CD14-positive monocyte (primary cell): ENCODE results near the gene RAB43. TPM values are rescaled to one million over a fixed set of nuclear protein-coding genes. Genes with fewer than 3 reads are reported as not detected.
"Not testable (repeated sequence)": the region's sequence is repeated elsewhere in the genome, so short reads cannot be mapped to it uniquely, and the experiment has no call there.

Experiments used
- DNase-seq, 3 donors: peaks; one replicate each; pipeline ENCODE4 v3.0.0-alpha.2; 2011 to 2022
- H2AFZ ChIP-seq: 2 replicates; pipeline ENCODE4 v1.6.0; 2012; ENCODE audit warnings: mild to moderate bottlenecking, low read depth, low read length, inconsistent platforms; ENCODE audit not compliant: insufficient read depth, poor library complexity, severe bottlenecking
- H3K27ac ChIP-seq, 2 donors: 1 replicate in 1 of 2; 2 replicates in 1 of 2; pipeline ENCODE4 v1.5.1; 2012 to 2013; ENCODE audit warnings: low read length in 2 of 2, control low read depth in 1 of 2, inconsistent platforms in 1 of 2, low read depth in 1 of 2, mild to moderate bottlenecking in 1 of 2
- H3K27me3 ChIP-seq, 2 donors: one replicate each; pipeline versions ENCODE4 v1.6.0 to v1.6.1; 2011 to 2013; ENCODE audit warnings: low read length in 2 of 2; ENCODE audit not compliant: control insufficient read depth in 2 of 2, insufficient read depth in 2 of 2
- H3K36me3 ChIP-seq, 2 donors: replicated peaks in 1 of 2; 1 replicate in 1 of 2; 2 replicates in 1 of 2; pipeline versions ENCODE4 v1.5.1 to v1.6.1; 2012 to 2013; ENCODE audit warnings: low read length in 2 of 2, control low read depth in 1 of 2, inconsistent platforms in 1 of 2, mild to moderate bottlenecking in 1 of 2; ENCODE audit not compliant: insufficient read depth in 2 of 2, control insufficient read depth in 1 of 2
- H3K4me1 ChIP-seq, 2 donors: 1 replicate in 1 of 2; 2 replicates in 1 of 2; pipeline versions ENCODE4 v1.5.1 to v1.6.1; 2012 to 2013; ENCODE audit warnings: low read length in 2 of 2, control low read depth in 1 of 2, inconsistent platforms in 1 of 2, mild to moderate bottlenecking in 1 of 2, moderate library complexity in 1 of 2; ENCODE audit not compliant: insufficient read depth in 2 of 2, control insufficient read depth in 1 of 2
- H3K4me2 ChIP-seq: replicated peaks from 2 replicates; pipeline ENCODE3; 2012; ENCODE audit warnings: low read length, moderate library complexity, mild to moderate bottlenecking; ENCODE audit not compliant: poor library complexity, severe bottlenecking; ENCODE audit errors: extremely low read depth
- H3K4me3 ChIP-seq, 3 experiments: fragments of 200-600 bp in 1 of 3; sonication (generic) in 1 of 3; replicated peaks in 1 of 3; 1 replicate in 2 of 3; 2 replicates in 1 of 3; pipeline ENCODE4 v1.5.1; 2011 to 2013; ENCODE audit warnings: low read length in 3 of 3, mild to moderate bottlenecking in 3 of 3, control low read depth in 2 of 3, low read depth in 2 of 3, inconsistent platforms in 1 of 3, moderate library complexity in 1 of 3
- H3K79me2 ChIP-seq: 2 replicates; pipeline ENCODE4 v1.6.0; 2012; ENCODE audit warnings: mild to moderate bottlenecking, control low read depth, inconsistent platforms, low read length, moderate library complexity; ENCODE audit not compliant: insufficient read depth
- H3K9ac ChIP-seq: 2 replicates; pipeline ENCODE4 v1.6.0; 2017; ENCODE audit warnings: low read length, mild to moderate bottlenecking; ENCODE audit not compliant: insufficient read depth, poor library complexity, severe bottlenecking
- H3K9me3 ChIP-seq, 2 donors: replicated peaks in 1 of 2; 1 replicate in 1 of 2; 2 replicates in 1 of 2; pipeline versions ENCODE4 v1.5.1 to v1.6.1; 2012 to 2013; ENCODE audit warnings: low read length in 2 of 2, control low read depth in 1 of 2; ENCODE audit not compliant: control insufficient read depth in 1 of 2, insufficient read depth in 1 of 2
- H4K20me1 ChIP-seq: 2 replicates; pipeline ENCODE4 v1.6.0; 2012; ENCODE audit warnings: mild to moderate bottlenecking, low read length, control low read depth, moderate library complexity; ENCODE audit not compliant: insufficient read depth
- H3K27ac Mint-ChIP-seq, 7 donors: one replicate each; pipeline ENCODE4 v1.8.0; 2020; ENCODE audit warnings: mild to moderate bottlenecking in 7 of 7, mixed read lengths in 7 of 7, moderate library complexity in 6 of 7, inconsistent platforms in 2 of 7
- H3K27me3 Mint-ChIP-seq, 3 donors: one replicate each; pipeline ENCODE4 v1.8.0; 2021 to 2022; ENCODE audit warnings: low read depth in 3 of 3, mild to moderate bottlenecking in 3 of 3, mixed read lengths in 3 of 3, moderate library complexity in 3 of 3, inconsistent platforms in 1 of 3
- H3K36me3 Mint-ChIP-seq, 2 donors: one replicate each; pipeline ENCODE4 v1.8.0; 2020; ENCODE audit warnings: mixed read lengths in 2 of 2, inconsistent platforms in 1 of 2, mild to moderate bottlenecking in 1 of 2
- H3K4me1 Mint-ChIP-seq: one replicate; pipeline ENCODE4 v1.8.0; 2020; ENCODE audit warnings: mild to moderate bottlenecking, mixed read lengths
- H3K4me3 Mint-ChIP-seq, 2 donors: one replicate each; pipeline ENCODE4 v1.8.0; 2020; ENCODE audit warnings: mild to moderate bottlenecking in 2 of 2, mixed read lengths in 2 of 2, moderate library complexity in 1 of 2
- H3K9me3 Mint-ChIP-seq, 7 donors: one replicate each; pipeline ENCODE4 v1.8.0; 2020 to 2022; ENCODE audit warnings: mixed read lengths in 7 of 7, mild to moderate bottlenecking in 6 of 7, moderate library complexity in 6 of 7, inconsistent platforms in 2 of 7
- WGBS: methylation state at CpG from one replicate; pipeline ENCODE4 v1.1.5; 2013; ENCODE audit warnings: missing lambda C conversion rate; ENCODE audit not compliant: insufficient coverage; 5-methylcytosine and 5-hydroxymethylcytosine counted together
- intact Hi-C, 2 donors: fragments of 100-400 bp; cut with micrococcal nuclease; formaldehyde crosslinking; loops; one replicate each; pipeline versions ENCODE4 v1.15.0 to v1.15.1; 2023
- polyA plus RNA-seq, 3 donors: library from polyadenylated mRNA; depleted of rRNA in 1 of 3; unstranded in 2 of 3; stranded (reverse) in 1 of 3; fragments of 300-500 nt in 2 of 3; fragments of >200 nt in 1 of 3; fragmentation: Illumina TruSeq in 2 of 3; gene quantifications; 1 replicate in 2 of 3; 2 replicates in 1 of 3; pipeline ENCODE4 v1.2.3, GENCODE V29; 2012 to 2021
- TF ChIP-seq, protein P1 (sequence below): fragments of 200-600 bp; IDR thresholded peaks from one replicate; pipeline ENCODE4 v1.8.0; 2022; ENCODE audit warnings: antibody characterized with exemption, mild to moderate bottlenecking

The RAB43 gene
- polyA plus RNA-seq, 3 donors, result 7.1 to 15.5 (median 8.5) TPM

DNA sequence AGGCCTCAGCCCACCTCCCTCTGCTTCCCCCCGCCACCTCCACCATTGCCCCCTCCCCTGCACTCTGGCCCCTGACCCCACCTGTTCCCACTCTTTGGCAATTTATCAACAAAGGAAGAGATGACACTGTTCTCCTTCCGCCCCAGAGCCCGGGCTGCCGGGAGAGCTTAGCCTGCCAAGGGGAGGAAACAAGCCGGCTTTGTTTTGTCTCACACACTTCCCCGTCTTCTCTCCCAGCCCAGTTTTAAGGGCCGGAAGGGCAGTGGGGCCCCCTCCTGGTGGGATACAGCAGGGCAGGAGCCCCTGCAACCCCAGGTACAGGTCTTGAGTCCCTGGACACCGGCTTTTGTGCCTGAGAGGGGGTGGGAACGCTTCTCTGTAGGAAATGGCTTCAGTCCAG is 33.7 kb downstream of the RAB43 start:
- H3K4me3 Mint-ChIP-seq, DNase-seq, H3K4me1 Mint-ChIP-seq: not testable (repeated sequence)

DNA sequence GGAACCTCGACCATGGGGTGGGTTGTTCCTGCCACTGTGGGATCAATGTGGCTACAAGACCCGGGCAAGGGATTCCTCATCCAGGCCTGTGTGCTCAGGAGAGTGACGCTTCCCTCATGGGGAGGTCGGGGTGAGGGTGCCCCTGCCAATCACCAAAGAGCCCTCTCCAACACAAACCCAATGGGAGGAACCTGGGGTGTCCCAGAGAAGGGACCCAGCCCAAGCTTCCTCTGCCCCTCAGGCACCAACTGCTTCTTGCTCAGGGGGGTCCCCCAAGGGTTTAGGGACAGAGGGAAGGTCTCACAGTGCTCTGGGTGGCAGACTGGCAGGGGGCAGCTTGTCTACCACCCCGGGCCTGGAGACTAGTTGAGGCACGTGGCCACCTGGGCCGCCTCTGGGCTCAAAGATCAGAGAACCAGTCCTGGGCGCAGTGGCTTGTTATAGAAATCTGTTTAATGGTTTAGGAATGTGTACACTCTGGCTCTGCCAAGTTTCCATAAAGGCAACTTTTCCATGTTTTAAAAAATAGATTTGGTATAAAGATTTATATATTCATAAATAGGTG is 34.4 kb downstream of the RAB43 start:
- Mint-ChIP-seq H3K27ac (no peak overlapping the region), H3K4me1 (no peaks in the 10 kb centered on the region), H3K9me3 (no peaks in the 10 kb centered on the region), H3K4me3 (no peak overlapping the region), H3K36me3 (peaks cover 9 to 12% of the 10 kb centered on the region in 2 donors), H3K27me3 (peaks cover 0 to 3% (median 0%) of the 10 kb centered on the region in 3 donors)
- Histone ChIP-seq H3K4me1 (no peaks in the 10 kb centered on the region), H3K4me3 (no peak overlapping the region), H2AFZ (no peak overlapping the region), H3K36me3 (peaks cover 12% of the 10 kb centered on the region in 2 donors), H3K9me3 (no peaks in the 10 kb centered on the region), H3K27me3 (no peaks in the 10 kb centered on the region), H3K79me2 (no peaks in the 10 kb centered on the region), H3K27ac (no peak overlapping the region), H3K4me2 (no peak overlapping the region), H3K9ac (no peak overlapping the region), H4K20me1 (peaks cover 18% of the 10 kb centered on the region)
- no peak for DNase-seq
- intact Hi-C loops, result no loop called here
- 60% methylated on average over 1 of the region's 8 CpGs for WGBS
- TF ChIP-seq, protein P1, sequence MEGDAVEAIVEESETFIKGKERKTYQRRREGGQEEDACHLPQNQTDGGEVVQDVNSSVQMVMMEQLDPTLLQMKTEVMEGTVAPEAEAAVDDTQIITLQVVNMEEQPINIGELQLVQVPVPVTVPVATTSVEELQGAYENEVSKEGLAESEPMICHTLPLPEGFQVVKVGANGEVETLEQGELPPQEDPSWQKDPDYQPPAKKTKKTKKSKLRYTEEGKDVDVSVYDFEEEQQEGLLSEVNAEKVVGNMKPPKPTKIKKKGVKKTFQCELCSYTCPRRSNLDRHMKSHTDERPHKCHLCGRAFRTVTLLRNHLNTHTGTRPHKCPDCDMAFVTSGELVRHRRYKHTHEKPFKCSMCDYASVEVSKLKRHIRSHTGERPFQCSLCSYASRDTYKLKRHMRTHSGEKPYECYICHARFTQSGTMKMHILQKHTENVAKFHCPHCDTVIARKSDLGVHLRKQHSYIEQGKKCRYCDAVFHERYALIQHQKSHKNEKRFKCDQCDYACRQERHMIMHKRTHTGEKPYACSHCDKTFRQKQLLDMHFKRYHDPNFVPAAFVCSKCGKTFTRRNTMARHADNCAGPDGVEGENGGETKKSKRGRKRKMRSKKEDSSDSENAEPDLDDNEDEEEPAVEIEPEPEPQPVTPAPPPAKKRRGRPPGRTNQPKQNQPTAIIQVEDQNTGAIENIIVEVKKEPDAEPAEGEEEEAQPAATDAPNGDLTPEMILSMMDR, result no peak

More for the DNA sequence above, 33.7 kb downstream of the RAB43 start:
- H3K4me3 ChIP-seq, H3K27ac Mint-ChIP-seq, H3K9ac ChIP-seq, H3K4me2 ChIP-seq, H3K9me3 Mint-ChIP-seq, H3K79me2 ChIP-seq, H2AFZ ChIP-seq, intact Hi-C loops, H3K27me3 Mint-ChIP-seq, H3K9me3 ChIP-seq, H3K27ac ChIP-seq, H3K4me1 ChIP-seq, H3K27me3 ChIP-seq: not testable (repeated sequence)
- H4K20me1 ChIP-seq, result peaks cover 19% of the 10 kb centered on the region
- H3K36me3 Mint-ChIP-seq, result peaks cover 10 to 18% of the 10 kb centered on the region in 2 donors
- no CpG with 5 or more reads among the region's 9 CpGs for WGBS
- peaks cover 15% of the 10 kb centered on the region in 2 donors for H3K36me3 ChIP-seq
